Skeletal muscle satellite cell (primary cell): ENCODE results near the gene HEMK1.

Experiments
- H3K27me3 ChIP-seq: 2 replicates; pipeline ENCODE4 v1.7.0; 2013; ENCODE audit warnings: low read length; ENCODE audit not compliant: control insufficient read depth, insufficient read depth
- H3K36me3 ChIP-seq: 2 replicates; pipeline ENCODE4 v1.7.0; 2013; ENCODE audit warnings: mild to moderate bottlenecking, control low read depth, low read length; ENCODE audit not compliant: insufficient read depth
- H3K4me1 ChIP-seq: 2 replicates; pipeline ENCODE4 v1.7.0; 2013; ENCODE audit warnings: low read length; ENCODE audit not compliant: control insufficient read depth, insufficient read depth
- H3K4me2 ChIP-seq: 2 replicates; pipeline ENCODE4 v1.7.0; 2013; ENCODE audit warnings: mild to moderate bottlenecking, low read length
- H3K4me3 ChIP-seq: 2 replicates; pipeline ENCODE4 v1.7.0; 2013; ENCODE audit warnings: low read length
- H3K9ac ChIP-seq: 2 replicates; pipeline ENCODE4 v1.7.0; 2013; ENCODE audit warnings: mild to moderate bottlenecking, low read depth, low read length, moderate library complexity
- H3K9me3 ChIP-seq: replicated peaks from 2 replicates; pipeline ENCODE4 v1.7.0; 2013; ENCODE audit warnings: mild to moderate bottlenecking, control low read depth, low read length

Gene HEMK1

DNA sequence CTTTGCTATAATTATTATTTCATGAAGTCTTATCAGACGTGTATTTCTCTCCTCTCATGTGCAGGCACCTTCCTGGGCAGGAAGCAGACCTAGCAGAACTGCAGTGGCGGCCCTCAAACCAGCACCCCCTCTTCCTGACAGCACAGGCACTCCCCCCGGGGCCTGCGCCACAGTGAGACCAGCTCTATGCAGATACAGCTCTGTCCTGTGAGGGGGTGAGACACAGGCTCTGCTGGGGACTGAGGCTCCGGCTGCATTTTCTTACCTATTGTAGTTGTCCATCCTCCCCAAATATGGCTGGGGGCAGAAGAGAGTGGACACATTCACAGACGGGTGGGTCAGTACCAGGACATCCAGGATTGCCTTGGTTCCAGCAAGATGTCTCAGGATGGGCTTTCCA is 37.3 kb downstream of the HEMK1 start:
- Histone ChIP-seq H3K4me2 (no peak overlapping the region), H3K36me3 (no peaks in the 10 kb centered on the region), H3K9me3 (no peaks in the 10 kb centered on the region), H3K4me1 (peaks cover 18% of the 10 kb centered on the region), H3K9ac (no peak overlapping the region), H3K4me3 (no peak overlapping the region), H3K27me3 (no peaks in the 10 kb centered on the region)

DNA sequence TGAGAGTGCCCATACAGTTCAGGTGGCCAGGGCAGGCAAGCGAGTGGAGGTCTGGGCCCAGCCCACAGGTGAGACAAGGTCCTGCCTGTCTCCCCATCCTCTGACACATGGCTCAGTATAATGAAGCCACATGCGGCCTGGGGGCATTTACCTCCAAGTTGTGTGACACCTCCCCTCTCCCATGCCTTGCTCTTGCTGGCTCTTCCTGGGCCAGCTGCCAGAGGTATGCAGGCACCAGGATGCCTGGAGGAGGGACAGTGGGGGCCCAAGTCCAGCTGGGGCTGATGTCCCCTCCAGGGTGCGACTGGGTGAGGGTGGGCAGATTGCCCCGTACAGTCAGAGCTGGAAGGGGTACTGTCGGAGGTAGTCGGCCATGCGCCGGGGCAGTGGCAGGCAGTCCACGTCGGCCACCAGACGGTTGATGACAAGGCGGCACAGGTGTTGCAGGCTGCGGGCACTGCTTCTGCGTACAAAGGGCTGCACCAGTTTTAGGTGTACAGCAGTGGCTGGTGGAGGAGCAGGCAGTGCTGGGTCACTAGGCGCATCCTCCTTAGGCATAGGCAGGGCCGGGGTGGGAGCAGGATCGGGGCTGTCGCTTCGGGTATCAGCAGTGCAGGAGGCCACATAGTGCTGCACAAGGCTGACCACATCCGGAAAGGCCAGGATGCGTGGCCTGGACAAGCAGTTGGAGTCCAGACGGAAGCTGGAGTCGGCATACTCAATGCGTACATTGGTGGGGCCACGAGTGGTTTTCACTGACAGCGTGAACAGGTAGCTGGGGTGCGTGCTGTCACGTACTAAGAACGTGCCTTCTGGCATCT is 38.2 kb downstream of the HEMK1 start:
- Histone ChIP-seq H3K4me1 (peaks cover 13% of the 10 kb centered on the region), H3K9me3 (no peaks in the 10 kb centered on the region), H3K27me3 (no peaks in the 10 kb centered on the region), H3K4me2 (no peak overlapping the region), H3K4me3 (no peak overlapping the region), H3K36me3 (no peaks in the 10 kb centered on the region), H3K9ac (no peak overlapping the region)

DNA sequence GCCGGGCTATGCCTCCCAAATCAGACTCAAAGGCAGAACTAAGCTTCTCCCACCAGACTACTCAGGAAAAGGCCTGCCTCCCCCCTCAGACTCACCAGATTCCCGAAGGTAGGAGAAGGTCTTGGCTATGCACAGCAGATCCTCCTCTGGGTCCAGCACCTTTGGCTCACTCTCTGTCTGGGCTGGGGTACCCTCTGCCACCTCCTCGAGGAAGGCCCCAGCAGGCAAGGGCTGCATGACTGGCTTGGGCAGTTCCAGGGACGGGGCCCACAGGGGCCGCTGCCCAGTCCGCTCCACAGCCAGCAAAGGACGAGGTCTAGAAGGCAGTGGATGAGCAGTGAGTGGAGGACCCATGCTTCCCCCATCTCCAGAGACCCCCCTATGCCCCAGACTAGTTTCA is 39.0 kb downstream of the HEMK1 start:
- H3K4me2 ChIP-seq: no peak overlapping the region
- H3K9ac ChIP-seq: no peak overlapping the region
- H3K27me3 ChIP-seq: no peaks in the 10 kb centered on the region
- H3K9me3 ChIP-seq: no peaks in the 10 kb centered on the region
- H3K4me1 ChIP-seq: peaks cover 16% of the 10 kb centered on the region
- H3K4me3 ChIP-seq: no peak overlapping the region
- H3K36me3 ChIP-seq: no peaks in the 10 kb centered on the region

DNA sequence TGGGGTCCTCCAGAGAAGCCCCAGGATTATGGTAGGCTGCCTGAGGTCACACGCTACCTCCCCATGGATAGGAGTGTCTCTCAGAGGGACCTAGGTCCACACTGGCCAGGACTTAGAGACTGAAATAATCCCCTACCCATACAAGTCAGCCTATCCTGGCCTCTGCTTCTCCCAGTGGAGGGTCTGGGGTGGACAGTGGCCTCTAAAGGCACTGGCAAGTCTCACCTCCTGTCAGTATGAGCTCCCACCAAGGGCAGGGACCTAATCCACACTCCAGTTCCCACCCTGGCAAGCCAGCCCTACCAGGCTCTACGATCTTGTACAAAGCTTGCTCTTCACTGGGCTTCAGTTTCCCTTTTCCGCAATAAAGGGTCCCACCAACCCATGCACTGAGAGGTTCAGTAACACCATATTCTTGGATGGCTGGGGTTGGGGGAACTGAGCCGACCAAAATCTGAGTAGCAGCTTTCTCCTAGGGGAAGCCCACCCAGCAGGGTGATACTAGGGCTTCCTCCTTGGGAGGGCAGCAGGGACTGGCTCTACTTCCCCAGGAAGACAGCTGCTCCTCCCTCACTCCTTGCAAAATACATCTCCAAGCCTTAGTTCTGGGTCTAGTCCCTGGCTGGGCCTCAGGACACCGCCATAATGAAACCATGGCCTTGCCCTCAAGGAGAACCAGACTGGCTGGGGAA is 39.9 kb downstream of the HEMK1 start:
- Histone ChIP-seq H3K4me1 (peaks cover 16% of the 10 kb centered on the region), H3K4me2 (no peak overlapping the region), H3K27me3 (no peaks in the 10 kb centered on the region), H3K4me3 (no peak overlapping the region), H3K9ac (no peak overlapping the region), H3K9me3 (no peaks in the 10 kb centered on the region), H3K36me3 (no peaks in the 10 kb centered on the region)

DNA sequence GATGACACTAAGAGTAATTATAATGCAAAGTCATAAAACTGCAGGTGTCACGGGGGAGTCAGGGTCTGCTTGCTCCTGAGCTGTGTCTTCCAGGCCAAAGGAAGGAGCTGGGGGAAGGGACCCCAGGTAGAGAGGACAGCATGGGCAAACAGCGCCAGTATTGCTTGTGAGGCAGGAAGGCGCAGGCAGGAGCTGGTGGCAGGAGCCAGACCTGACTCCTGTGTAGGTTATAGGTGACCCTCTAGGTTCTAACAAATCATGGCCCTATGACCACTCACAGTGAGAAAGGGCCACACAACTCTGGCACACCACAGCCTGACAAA is 40.4 kb downstream of the HEMK1 start:
- H3K9me3 ChIP-seq: no peaks in the 10 kb centered on the region
- H3K27me3 ChIP-seq: no peaks in the 10 kb centered on the region
- H3K9ac ChIP-seq: no peak overlapping the region
- H3K4me1 ChIP-seq: peaks cover 16% of the 10 kb centered on the region
- H3K36me3 ChIP-seq: no peaks in the 10 kb centered on the region
- H3K4me2 ChIP-seq: no peak overlapping the region
- H3K4me3 ChIP-seq: no peak overlapping the region

DNA sequence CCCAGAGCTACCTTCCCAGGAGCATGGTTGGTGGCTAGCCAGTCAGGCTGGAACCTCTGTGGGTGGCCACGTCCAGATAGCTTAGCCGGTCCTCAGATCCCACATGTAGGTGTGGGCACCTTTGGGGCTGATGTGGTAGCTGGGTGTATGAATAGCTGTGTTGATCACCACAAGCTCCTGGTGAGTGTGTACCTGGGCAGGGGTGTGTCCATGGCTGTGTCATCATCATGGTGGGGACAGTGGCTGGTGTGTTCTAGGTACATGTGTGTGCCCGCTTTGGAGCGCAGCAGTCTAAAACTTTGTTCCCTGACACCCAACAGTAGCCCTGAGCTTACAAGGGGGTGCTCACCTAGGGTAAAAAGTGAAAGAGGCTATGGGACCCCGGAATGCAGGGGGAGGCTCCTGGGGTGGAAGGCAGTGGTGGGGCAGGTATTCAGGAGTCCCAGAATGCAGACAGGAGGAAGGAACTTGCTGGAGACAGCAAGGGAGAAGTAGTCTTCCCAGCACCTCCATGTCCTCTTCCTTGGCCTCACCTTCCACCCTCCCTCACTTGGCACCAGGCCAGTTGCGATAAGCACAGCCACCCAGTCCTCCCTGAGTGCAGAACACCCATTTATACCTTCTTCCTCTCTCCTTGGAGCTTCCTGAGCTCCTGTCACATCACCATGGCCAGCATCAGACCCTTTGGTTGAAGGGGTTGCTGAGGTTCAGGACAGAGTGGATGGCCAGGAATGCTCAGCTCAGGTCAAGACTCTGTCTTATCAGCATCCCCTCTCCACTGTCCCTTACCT is 41.1 kb downstream of the HEMK1 start:
- Histone ChIP-seq H3K9ac (no peak overlapping the region), H3K9me3 (no peaks in the 10 kb centered on the region), H3K27me3 (no peaks in the 10 kb centered on the region), H3K4me1 (peaks cover 16% of the 10 kb centered on the region), H3K4me3 (peak overlapping the region; percentile 81), H3K36me3 (no peaks in the 10 kb centered on the region), H3K4me2 (peak overlapping the region; percentile 99)

DNA sequence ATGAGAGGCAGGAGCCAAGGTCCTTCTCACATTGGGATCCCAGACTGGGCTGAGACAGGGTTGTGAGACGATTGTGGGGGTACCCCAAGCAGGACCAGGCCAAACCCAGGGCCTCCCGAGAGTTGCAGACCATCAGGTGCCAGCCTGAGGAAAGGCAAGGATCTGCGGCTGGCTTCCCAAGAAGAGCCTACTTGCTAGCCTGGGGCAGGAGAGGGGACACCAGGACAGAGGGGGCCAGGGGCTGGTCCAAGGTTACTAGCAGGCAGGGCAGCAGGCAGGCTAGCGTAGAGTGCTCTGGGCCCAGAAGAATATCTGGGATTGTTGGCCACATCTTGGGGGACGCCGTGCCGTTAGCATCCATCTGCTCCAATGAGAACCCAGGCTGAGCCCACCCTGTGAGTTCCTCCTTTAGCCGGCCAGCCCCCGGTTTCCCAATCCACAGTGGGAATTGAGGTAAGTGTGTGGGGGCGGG is 41.7 kb downstream of the HEMK1 start:
- Histone ChIP-seq H3K9me3 (no peaks in the 10 kb centered on the region), H3K27me3 (no peaks in the 10 kb centered on the region), H3K4me2 (peak overlapping the region; percentile 99), H3K4me3 (peak overlapping the region; percentile 81), H3K4me1 (peaks cover 16% of the 10 kb centered on the region), H3K36me3 (no peaks in the 10 kb centered on the region), H3K9ac (peak overlapping the region; percentile 75)

DNA sequence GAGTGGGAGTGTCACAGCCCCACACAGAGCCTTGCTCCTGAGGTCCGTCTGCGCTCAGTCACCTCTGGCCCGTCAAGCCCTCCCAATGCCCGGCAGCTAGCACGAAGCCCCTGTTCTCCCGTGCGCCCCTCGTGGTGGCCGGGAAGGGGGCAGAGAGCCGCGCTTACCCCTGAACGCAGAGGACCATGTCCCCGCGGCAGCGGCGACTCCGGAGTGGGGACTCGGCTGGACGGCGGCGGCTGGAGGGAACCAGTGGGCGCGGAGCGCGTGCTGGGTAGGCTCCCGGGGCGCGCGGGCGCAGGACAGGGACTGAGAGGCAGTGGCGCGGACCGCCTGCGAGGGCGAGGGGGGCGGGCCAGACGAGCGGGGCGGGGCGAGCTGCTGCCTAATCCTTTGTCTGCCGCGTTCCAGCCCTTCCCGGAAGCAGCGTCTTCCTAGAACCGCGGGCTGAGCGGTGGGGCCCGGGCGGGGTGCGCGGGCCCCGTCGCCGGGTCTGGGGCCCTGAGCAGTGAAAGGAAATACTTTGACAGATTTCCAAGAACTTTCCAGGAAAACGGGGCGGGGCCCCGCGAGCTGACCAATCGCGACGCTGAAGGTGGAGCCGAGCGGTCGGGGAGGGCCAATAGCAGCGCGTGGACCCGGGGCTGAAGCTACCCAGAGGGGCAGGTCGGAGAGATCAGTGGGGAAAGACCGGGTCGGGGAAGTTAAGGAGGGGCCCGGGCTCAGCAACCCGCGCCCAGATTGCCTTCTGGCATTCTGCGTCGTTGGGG is 42.3 kb downstream of the HEMK1 start, which contains the start of gene CISH:
Gene CISH (minus strand): TSS at position 311 of the 770 bp plus-strand sequence. CDS start 124 bp downstream, at position 187.
- Histone ChIP-seq H3K4me1 (peaks cover 22% of the 10 kb centered on the region), H3K27me3 (no peaks in the 10 kb centered on the region)

DNA sequence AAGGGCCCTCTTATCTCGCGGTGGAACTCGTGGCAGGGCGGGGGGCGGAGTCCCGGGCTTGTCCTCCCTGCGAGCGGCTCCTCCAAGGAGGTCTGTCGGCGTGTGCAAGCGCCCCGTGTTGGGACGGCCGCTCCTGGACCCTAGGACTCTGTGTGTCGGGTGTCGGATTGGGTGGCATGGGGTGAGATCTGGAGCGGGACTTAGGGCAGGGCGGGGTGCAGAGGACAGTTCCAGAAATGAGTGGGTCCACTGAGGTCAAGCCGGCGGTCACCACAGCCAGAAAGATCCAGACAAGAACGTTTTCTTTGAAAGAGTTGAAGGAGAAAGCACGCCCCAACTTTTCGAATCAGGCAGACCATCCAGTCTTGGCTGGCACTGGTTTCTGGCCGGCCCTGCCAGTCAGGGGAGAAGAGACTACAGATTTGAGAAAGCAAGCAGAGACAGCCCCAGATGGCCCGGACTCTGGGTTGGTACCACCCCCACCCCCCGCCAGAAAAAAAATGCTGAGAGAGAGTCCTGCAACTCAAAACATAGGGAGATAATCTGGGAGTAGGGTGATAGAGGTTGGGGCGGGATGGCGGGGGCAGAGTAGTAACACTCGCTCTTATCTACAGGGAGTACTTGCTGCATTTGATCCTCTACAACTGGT is 43.0 kb downstream of the HEMK1 start:
- H3K4me3 ChIP-seq: peak overlapping the region; percentile 81
- H3K9me3 ChIP-seq: no peaks in the 10 kb centered on the region
- H3K9ac ChIP-seq: peak overlapping the region; percentile 75
- H3K27me3 ChIP-seq: no peaks in the 10 kb centered on the region
- H3K4me1 ChIP-seq: peaks cover 23% of the 10 kb centered on the region
- H3K36me3 ChIP-seq: no peaks in the 10 kb centered on the region
- H3K4me2 ChIP-seq: peak overlapping the region; percentile 99

More for the DNA sequence above, 42.3 kb downstream of the HEMK1 start, which contains the start of gene CISH:
- Histone ChIP-seq H3K9me3 (no peaks in the 10 kb centered on the region), H3K4me2 (peak within 1 kb of the TSS; percentile 99), H3K4me3 (peak within 1 kb of the TSS; percentile 81), H3K9ac (peak within 1 kb of the TSS; percentile 75), H3K36me3 (no peaks in the 10 kb centered on the region)

DNA sequence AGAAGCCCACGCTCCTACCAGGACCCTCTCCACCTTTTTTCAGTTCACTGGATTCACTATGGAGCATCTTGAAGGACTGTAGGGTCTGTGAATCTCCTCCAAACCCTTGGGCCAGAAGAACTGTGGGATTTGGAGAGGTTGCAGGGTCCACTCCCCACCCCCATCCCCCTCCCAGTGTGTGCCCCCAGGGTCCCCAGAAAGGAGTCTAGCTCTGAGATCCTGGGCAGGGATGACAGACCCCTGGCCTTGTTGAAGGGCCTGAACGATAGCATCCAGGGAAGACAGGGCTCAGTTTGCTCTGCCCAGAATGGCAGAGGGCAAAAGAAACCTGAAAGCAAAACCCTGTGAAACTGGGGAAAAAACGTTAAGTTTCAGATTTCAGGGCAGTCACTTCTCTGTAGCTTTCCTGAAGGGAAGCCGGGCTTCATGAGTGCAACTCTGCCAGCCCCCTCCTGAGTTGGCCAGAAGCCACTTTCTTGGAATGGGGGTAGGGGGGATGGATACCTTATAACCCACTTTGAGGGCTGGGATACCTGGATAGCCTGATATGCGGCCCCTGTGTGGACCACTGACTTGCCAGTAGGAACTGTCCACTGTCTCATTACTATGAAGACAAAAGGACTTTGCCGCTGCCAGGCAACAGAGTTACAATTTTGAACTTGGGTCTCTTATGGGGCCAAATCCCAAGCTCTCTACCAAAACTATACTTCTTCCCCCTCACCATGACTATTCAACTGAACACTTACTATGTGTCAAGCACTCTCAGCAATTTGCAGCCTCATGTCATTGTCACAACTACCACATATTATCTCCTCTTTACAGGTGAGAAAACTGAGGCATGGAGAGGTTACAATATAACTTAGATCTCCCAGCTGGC is 43.9 kb downstream of the HEMK1 start:
- Histone ChIP-seq H3K4me1 (peaks cover 30% of the 10 kb centered on the region), H3K4me2 (peak overlapping the region; percentile 99), H3K27me3 (no peaks in the 10 kb centered on the region), H3K9me3 (no peaks in the 10 kb centered on the region), H3K36me3 (no peaks in the 10 kb centered on the region), H3K9ac (no peak overlapping the region), H3K4me3 (no peak overlapping the region)
